Measurements from ENCODE around the gene MYO5C.

MYO5C gene

GRCh38 chr15:52146261-52146660 lies 149.3 kb downstream of the MYO5C start:
- no peak for DNase-seq (ENCODE audit: low read depth in 1 of 2, low spot score in 1 of 2)
- in situ Hi-C loops (cut with HindIII; ENCODE audit: low pct_unique_long_range_greater_than_20kb, low sequenced_read_pairs): no loop called here
- no peak for TF ChIP-seq JUND (IDR thresholded peaks at IDR 0.05; ENCODE audit: low read depth)

GRCh38 chr15:52144656-52145178 lies 150.9 kb downstream of the MYO5C start:
- in situ Hi-C loops (cut with HindIII; ENCODE audit: low pct_unique_long_range_greater_than_20kb, low sequenced_read_pairs): no loop called here
- no peak for DNase-seq (ENCODE audit: low read depth in 1 of 2, low spot score in 1 of 2)
- no peak for TF ChIP-seq JUND (IDR thresholded peaks at IDR 0.05; ENCODE audit: low read depth)

DNA sequence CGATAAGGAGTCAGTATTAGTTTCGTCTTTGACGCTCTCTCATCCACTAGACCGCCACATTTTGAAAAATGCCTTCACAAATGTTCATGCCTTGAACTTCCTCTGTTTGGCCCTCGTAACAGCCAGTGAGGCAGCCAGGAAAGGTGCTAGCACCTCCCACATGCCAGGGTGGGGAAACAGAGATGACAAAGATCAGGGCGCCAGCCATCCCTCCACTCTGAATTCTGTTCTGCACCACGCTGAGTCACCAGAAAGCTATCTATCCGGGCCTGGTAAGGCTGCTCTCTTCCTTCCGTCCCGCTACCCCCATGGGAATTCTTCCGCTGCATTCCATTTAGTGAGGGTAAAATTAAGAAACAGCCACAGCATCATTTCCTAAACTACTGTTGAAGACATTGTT lies 151.7 kb downstream of the MYO5C start:
- in situ Hi-C loops (cut with HindIII; ENCODE audit: low pct_unique_long_range_greater_than_20kb, low sequenced_read_pairs): no loop called here

More for the DNA sequence above, 151.7 kb downstream of the MYO5C start:
- DNase-seq (ENCODE audit: low read depth in 1 of 2, low spot score in 1 of 2): no peak
- no peak for TF ChIP-seq JUND (IDR thresholded peaks at IDR 0.05; ENCODE audit: low read depth)
